Stimulated activated CD8-positive, alpha-beta memory T cell treated with anti-CD3 and anti-CD28 coated beads, Interleukin-12 subunit alpha, Interleukin-12 subunit beta, amount 100 ng/mL, for 24 hours (primary cell): ENCODE results near the gene APOL6.
"Not testable (repeated sequence)": the region's sequence is repeated elsewhere in the genome, so short reads cannot be mapped to it uniquely, and the experiment has no call there.

Experiments
- DNase-seq: peaks from one replicate; pipeline ENCODE4 v3.0.0-alpha.2; 2020; ENCODE audit errors: extremely low read depth

The APOL6 gene

DNA sequence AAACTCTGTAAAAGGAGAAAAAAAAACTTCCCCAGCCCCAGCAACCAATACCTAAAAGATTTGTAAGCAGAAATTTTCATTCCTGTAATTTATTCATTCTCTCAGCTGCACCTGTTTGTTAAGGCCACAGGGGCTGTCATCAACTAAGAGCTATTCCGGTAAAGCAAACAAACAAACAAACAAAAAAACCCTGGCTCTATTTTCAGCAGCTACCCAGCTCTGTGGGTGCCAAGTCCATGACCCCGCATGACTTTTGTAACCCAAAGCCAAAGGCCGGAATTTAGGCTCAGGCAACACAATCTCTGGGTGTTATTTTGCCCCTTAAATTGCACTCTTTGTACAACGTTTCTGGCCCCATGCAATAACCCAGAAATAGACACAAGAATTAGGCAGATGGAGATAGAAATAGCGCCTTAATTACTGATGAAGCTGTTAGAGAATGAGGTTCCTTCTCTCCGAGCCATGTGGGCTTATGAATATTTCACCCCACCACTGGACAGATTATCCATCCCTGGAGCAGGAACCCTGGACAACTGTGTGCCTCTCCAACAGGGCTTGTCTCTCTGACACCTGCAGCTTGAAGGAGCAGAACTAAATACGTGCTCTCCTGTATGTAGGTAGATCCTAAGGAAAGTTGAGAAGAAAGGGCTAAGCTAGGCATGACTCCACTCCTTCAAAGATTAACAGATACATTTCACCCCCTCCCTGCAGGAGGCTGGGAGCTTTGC lies 29.4 kb downstream of the APOL6 start:
- no peak for DNase-seq

DNA sequence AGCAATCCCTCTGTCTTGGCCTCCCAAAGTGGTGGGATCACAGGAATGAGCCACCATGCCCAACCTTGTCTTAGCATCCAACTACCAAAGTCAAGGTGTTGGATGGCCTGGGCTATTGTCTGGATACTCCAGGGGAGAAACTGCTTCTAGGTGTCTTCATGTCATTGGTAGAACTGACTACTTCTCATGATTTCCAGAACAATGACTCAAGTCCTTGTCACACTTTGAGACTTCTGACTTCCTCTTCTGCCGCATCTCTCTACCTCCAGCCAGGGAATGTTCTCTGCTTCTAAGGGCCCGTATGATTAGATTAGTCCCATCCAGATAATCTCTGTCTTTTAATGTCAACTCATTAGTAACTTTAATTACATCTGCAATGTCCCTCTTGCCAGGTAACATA lies 30.6 kb downstream of the APOL6 start:
- no peak for DNase-seq

DNA sequence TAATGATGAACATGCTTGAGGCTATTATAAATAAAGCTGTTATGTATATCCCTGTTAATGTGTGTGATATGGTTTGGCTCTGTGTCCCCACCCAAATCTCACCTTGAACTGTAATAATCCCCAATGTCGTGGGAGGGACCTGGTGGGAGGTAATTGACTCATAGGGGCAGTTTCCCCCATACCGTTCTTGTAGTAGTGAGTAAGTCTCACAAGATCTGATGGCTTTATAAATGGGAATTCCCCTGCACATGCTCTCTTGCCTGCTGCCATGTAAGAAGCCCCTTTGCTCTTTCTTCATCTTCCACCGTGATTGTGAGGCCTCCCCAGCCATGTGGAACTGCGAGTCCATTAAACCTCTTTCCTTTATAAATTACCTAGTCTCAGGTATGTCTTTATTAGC lies 31.2 kb downstream of the APOL6 start:
- peak; percentile 41 for DNase-seq

- DNase-seq, result no peak
These were observed 33.3 kb downstream of the APOL6 start for GRCh38 chr22:35681454-35682052.

- DNase-seq, result no peak
These were observed 35.3 kb downstream of the APOL6 start for GRCh38 chr22:35683560-35683959.

GRCh38 chr22:35684270-35684700 lies 36.0 kb downstream of the APOL6 start:
- no peak for DNase-seq

- no peak for DNase-seq
These were observed 36.5 kb downstream of the APOL6 start for GRCh38 chr22:35684732-35685131.

DNA sequence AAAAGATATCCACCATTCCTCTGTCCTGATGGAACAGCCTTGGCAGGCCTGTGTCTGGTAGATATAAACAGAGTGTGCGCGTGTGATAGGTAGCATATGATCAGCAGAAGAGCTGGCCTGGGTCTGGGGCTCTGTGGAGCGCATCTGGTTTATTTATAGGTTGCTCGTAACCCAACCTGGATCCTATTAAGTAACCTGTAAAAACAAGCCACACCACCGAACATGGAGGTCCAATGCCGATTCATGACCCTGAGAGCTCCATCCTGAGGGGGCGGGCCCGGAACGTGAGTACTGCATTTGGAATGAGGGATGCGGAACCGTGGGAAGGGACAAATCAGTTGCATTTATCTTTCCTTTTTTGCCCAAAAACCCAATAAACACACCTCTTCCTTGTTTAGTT lies 37.5 kb downstream of the APOL6 start:
- no peak for DNase-seq

GRCh38 chr22:35686298-35686697 lies 38.1 kb downstream of the APOL6 start:
- no peak for DNase-seq

DNA sequence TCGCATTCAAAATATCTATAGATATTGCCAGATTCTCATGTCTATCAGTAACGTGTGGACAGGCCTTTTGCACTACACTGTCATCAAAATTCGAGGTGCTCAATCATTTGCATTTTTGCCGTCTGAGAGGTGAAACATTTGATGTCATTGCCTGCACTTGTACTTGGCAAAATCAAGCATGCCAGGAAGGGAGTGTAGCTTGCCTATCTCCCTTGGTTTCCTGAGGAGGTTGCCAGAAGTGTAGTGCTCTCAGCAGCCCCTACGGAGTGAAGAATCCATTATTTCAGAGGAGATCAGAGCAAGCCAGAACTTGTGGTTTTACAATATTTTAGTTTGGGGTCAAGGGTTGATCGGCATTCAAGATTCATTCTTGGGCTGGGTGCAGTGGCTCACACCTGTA lies 39.2 kb downstream of the APOL6 start:
- DNase-seq, result no peak

GRCh38 chr22:35688913-35689675 lies 40.8 kb downstream of the APOL6 start:
- no peak for DNase-seq

DNA sequence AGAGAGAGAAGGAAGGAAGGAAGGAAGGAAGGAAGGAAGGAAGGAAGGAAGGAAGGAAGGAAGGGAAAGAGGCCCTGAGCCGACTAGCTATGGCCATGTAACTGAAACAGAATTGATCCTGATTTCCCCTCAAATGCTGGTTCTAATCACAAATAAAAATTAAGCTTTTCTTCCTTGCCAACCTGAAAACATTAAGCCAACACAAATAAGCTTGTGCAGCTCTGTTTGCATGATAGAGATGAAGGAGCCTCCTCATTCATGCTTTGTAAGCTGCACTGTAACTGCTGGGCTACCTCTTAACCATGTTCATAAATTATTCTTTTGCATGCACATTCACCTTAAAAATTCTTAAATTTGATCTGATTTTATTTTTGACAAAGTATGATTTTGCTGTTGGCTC lies 41.8 kb downstream of the APOL6 start:
- DNase-seq, result no peak

DNA sequence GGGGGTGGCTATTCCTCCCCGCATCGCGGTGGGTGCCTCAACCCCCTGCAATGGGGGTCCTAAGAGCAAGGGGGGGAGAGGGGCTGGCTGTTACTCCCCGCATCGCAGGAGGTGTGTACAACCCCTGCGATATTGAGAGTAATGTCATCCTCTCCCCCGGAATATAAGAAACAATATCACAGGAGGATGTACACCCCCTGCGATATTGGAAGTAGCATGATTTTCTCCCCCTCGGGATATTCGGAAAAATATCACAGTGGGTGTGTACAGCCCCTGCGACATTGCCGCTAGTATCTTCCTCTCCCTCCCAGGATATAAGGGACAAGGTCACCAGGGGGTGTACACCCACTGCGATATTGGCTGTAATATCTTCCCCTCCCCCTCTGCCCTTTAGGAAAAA lies 47.0 kb downstream of the APOL6 start:
- no peak for DNase-seq

GRCh38 chr22:35697142-35697541 lies 48.9 kb downstream of the APOL6 start:
- no peak for DNase-seq

DNA sequence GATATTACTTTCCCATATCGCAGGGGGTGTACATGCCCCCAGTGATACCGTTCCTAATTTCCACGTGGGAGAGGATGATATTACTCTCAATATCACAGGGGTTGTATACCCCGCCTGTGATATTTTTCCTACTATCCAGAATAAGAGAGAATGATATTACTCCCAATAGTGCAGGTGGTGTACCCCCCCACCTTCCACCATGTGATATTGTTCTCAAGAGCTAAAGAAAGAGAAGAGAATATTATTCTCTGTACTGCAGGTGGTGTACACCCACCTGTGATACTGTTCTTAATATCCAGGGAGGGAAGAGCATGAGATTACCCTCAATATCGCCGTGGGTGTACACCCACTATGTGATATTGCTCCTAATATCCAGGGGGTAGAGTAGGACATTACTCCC lies 51.6 kb downstream of the APOL6 start:
- DNase-seq, result not testable (repeated sequence)

DNA sequence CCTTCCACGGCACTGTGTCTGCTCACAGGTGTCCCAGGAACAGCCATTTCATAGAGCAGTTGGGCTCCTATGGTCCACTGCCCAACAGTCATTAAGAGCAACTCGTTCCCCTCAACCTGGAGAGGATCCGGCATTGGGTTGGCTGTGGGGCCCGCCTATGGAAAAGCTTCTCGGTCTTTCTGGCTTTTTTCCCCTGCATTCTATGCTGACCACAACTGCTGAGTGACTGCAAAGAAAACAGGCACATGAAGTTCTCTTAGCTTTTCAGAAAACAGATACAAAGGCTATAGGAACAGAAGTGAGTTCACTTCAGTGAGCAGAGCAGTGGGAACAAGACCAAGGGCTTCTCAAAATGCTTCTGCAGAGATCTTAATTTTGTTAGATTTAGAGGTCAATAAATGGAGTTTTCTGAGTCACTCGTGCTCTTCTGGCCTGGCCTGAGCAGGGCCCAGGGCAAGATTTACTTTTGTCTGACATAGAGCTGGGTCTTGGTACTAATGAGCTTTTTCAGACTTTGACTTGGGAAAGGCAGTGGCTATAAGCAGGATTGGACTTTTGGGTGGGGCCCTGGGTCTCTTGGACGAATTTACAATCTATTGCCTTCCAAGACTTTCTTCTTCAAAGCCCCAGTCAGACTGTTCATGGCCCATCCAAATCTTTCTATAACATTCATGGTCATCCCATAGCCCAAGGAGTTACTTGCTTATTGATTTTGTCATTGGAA lies 55.8 kb downstream of the APOL6 start:
- DNase-seq, result no peak

GRCh38 chr22:35705141-35705540 lies 56.9 kb downstream of the APOL6 start:
- no peak for DNase-seq

DNA sequence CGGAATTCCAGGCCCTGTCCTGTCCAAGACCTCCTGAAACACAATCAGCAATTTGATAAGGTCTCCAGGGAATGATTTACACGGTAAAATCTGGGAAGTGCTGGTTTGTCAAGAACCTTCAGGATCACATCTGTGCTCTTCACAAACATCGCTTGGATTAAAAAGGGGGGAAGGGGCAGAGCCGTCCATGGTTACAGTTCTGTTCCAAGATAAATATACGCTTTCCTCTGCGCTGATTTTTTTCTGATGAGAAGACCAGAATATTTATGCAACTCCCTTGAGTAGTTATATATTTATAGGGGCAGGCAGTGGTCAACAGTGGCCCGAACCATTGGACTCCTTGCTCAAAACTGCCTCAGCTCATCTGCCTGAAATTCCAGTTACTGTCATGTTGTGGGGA lies 60.2 kb downstream of the APOL6 start:
- DNase-seq, result no peak

GRCh38 chr22:35708917-35709316 lies 60.7 kb downstream of the APOL6 start:
- DNase-seq, result no peak

GRCh38 chr22:35711336-35711735 lies 63.1 kb downstream of the APOL6 start:
- DNase-seq, result no peak

- no peak for DNase-seq
These were observed 64.4 kb downstream of the APOL6 start for GRCh38 chr22:35712672-35713071.

- DNase-seq, result no peak
These were observed 69.3 kb downstream of the APOL6 start, which contains the start of gene APOL5 for GRCh38 chr22:35717572-35717971. TSS of gene APOL5 (plus strand) at chr22:35717872. CDS start at chr22:35717872, 0 bp downstream.
